GM18873 (cell line): ENCODE results near the gene LRIF1.

ENCODE experiments used
- ATAC-seq: cut with Tn5 transposase; IDR thresholded peaks from one replicate; pipeline ENCODE4 v1.9.1; 2021; ENCODE audit warnings: mild to moderate bottlenecking, moderate library complexity, moderate number of reproducible peaks; ENCODE audit not compliant: unreplicated experiment, low FRiP score

The LRIF1 gene

GRCh38 chr1:110898734-110899457 is 64.8 kb downstream of the LRIF1 start:
- no peak for ATAC-seq

GRCh38 chr1:110897681-110898080 is 66.0 kb downstream of the LRIF1 start:
- ATAC-seq, result no peak
